ENCODE measurements around the gene CHKA.

The CHKA gene

DNA sequence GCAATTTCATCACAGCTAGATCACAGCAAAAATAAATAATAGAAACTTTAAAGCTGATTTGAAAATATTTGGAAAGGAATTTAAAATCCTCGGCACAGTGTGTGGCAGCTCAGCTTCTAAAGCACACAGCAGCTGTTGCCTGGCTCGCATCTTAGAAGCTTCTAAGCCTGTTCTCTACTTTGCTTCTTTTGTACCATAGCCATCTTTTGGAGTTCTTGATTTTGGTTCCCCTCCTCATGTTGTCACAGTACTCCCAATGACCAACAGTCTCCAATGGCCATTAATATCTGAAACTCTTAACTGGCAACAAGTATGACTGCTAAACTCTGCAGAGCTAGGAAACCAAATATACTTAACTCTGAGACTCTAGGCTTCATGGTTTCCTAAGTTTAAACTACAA lies 28.8 kb downstream of the CHKA start:
- H3K27me3 ChIP-seq (replicated peaks; ENCODE audit: control insufficient read depth, insufficient read depth, low read length): no peaks in the 10 kb centered on the region

DNA sequence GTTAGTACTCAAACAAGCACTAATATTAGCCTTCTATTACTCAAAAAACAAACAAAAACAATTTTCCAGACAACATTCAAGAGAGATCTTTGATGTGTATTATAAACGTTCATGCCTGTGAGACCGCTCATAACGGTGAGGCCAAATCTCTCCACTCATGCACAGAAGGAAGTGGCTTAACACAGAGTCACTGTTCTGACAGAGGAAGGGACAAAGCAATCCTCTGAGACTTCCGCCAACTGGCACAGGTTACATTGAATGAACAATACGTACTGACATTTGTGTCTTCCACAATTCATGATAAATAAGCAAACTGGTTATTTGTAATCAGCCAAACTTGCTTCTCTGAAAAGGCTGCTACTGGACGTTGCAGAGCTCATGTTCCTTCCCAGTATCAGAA lies 30.5 kb downstream of the CHKA start:
- no peaks in the 10 kb centered on the region for H3K27me3 ChIP-seq (replicated peaks; ENCODE audit: control insufficient read depth, insufficient read depth, low read length)
- TF ChIP-seq, protein P1, sequence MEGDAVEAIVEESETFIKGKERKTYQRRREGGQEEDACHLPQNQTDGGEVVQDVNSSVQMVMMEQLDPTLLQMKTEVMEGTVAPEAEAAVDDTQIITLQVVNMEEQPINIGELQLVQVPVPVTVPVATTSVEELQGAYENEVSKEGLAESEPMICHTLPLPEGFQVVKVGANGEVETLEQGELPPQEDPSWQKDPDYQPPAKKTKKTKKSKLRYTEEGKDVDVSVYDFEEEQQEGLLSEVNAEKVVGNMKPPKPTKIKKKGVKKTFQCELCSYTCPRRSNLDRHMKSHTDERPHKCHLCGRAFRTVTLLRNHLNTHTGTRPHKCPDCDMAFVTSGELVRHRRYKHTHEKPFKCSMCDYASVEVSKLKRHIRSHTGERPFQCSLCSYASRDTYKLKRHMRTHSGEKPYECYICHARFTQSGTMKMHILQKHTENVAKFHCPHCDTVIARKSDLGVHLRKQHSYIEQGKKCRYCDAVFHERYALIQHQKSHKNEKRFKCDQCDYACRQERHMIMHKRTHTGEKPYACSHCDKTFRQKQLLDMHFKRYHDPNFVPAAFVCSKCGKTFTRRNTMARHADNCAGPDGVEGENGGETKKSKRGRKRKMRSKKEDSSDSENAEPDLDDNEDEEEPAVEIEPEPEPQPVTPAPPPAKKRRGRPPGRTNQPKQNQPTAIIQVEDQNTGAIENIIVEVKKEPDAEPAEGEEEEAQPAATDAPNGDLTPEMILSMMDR (IDR thresholded peaks at IDR 0.05; ENCODE audit: insufficient read depth, low read length, poor library complexity, severe bottlenecking): no peak
- no peak overlapping the region for H3K4me3 ChIP-seq (replicated peaks; ENCODE audit: low read depth, low read length)
- no peaks in the 10 kb centered on the region for H3K36me3 ChIP-seq (ENCODE audit: control insufficient read depth, insufficient read depth, low read length)
- no peak for DNase-seq (ENCODE audit: extremely low read depth, insufficient read length)

More for the DNA sequence above, 28.8 kb downstream of the CHKA start:
- TF ChIP-seq, protein P1 (IDR thresholded peaks at IDR 0.05; ENCODE audit: insufficient read depth, low read length, poor library complexity, severe bottlenecking): no peak
- no peak for DNase-seq (ENCODE audit: extremely low read depth, insufficient read length)
- Histone ChIP-seq H3K4me3 (replicated peaks; ENCODE audit: low read depth, low read length) (no peak overlapping the region), H3K36me3 (ENCODE audit: control insufficient read depth, insufficient read depth, low read length) (no peaks in the 10 kb centered on the region)

DNA sequence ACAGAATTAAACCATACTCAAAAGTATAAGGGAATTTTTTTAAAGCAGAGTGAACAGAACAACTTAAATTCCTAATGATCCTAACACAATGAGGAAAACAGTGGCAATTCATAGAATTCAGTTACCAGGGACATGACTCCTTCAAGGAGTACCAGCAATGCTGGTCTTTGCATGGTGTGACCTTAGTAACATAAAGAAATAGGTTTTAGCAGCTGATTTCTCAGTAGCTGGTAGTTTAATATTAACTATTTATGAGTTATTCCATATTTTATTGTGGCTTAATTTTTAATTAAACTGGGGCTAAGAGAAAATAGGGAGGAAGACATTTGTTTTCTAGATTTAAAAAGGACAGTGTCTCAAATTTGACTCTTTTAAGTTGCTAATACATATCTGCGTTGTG lies 30.9 kb downstream of the CHKA start:
- no peak for DNase-seq (ENCODE audit: extremely low read depth, insufficient read length)
- H3K4me3 ChIP-seq (replicated peaks; ENCODE audit: low read depth, low read length): no peak overlapping the region
- TF ChIP-seq, protein P1 (IDR thresholded peaks at IDR 0.05; ENCODE audit: insufficient read depth, low read length, poor library complexity, severe bottlenecking): no peak
- H3K27me3 ChIP-seq (replicated peaks; ENCODE audit: control insufficient read depth, insufficient read depth, low read length): no peaks in the 10 kb centered on the region
- no peaks in the 10 kb centered on the region for H3K36me3 ChIP-seq (ENCODE audit: control insufficient read depth, insufficient read depth, low read length)

DNA sequence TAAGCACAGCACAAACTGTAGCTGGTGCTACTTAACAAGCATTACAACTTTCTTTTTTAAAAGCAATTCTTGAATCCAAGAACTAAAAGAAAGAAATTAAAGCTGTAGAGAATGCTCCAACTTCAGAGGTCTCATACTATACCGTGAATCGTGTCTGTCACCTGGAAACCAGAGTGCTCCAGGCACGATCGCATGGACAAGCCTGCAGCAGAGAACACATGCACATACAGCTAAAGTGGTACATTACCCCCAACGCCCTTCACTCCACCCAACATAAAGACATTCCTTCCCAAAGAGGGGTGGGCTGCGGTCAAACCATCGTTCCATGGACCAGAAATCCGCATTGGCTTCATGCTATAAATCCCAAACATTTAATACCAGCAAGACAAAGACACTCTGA lies 31.5 kb downstream of the CHKA start:
- Histone ChIP-seq H3K36me3 (ENCODE audit: control insufficient read depth, insufficient read depth, low read length) (no peaks in the 10 kb centered on the region), H3K4me3 (replicated peaks; ENCODE audit: low read depth, low read length) (no peak overlapping the region), H3K27me3 (replicated peaks; ENCODE audit: control insufficient read depth, insufficient read depth, low read length) (no peaks in the 10 kb centered on the region)
- TF ChIP-seq, protein P1 (IDR thresholded peaks at IDR 0.05; ENCODE audit: insufficient read depth, low read length, poor library complexity, severe bottlenecking): no peak
- no peak for DNase-seq (ENCODE audit: extremely low read depth, insufficient read length)

DNA sequence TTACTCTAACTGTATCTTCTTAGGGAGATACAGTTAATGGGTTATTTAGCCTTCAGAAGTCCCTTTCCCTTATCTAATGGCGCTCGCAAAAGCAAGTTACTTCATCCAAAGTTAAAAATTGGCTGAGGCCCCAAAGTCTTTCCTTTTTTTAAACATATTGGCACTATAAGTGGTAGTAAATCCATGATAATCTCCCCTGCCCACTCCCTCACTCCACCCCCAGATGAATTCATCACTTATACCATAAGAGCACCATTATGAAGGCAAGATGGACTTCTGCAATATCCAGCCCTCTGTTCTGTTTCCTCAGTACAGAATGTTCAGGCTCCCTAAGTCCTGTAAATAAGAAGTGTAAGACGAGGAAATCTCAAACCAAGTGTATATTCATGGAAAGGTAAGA lies 37.7 kb downstream of the CHKA start:
- no peak for DNase-seq (ENCODE audit: extremely low read depth, insufficient read length)
- Histone ChIP-seq H3K36me3 (ENCODE audit: control insufficient read depth, insufficient read depth, low read length) (peaks cover 12% of the 10 kb centered on the region), H3K27me3 (replicated peaks; ENCODE audit: control insufficient read depth, insufficient read depth, low read length) (no peaks in the 10 kb centered on the region)

More for the DNA sequence above, 37.7 kb downstream of the CHKA start:
- no peak overlapping the region for H3K4me3 ChIP-seq (replicated peaks; ENCODE audit: low read depth, low read length)
- TF ChIP-seq, protein P1 (IDR thresholded peaks at IDR 0.05; ENCODE audit: insufficient read depth, low read length, poor library complexity, severe bottlenecking): no peak
